Endothelial cell (in vitro differentiated cells): ENCODE results near the gene ZNF221. TPM values are rescaled to one million over a fixed set of nuclear protein-coding genes. Genes with fewer than 3 reads are reported as not detected.
A peak's percentile ranks its signal among the peaks of the same experiment; 100 is the strongest.

Experiments
- DNase-seq: peaks from one replicate; pipeline ENCODE4 v3.0.0; 2021; ENCODE audit warnings: low spot score
- H3K27ac Mint-ChIP-seq: one replicate; pipeline ENCODE4 v1.8.0; 2021; ENCODE audit warnings: mixed read lengths, inconsistent platforms; ENCODE audit not compliant: unreplicated experiment
- H3K27me3 Mint-ChIP-seq: one replicate; pipeline ENCODE4 v1.8.0; 2021; ENCODE audit warnings: mild to moderate bottlenecking, moderate library complexity, mixed read lengths, inconsistent platforms; ENCODE audit not compliant: unreplicated experiment
- H3K36me3 Mint-ChIP-seq: one replicate; pipeline ENCODE4 v1.8.0; 2021; ENCODE audit warnings: mild to moderate bottlenecking, low read depth, mixed read lengths, inconsistent platforms; ENCODE audit not compliant: unreplicated experiment
- H3K4me1 Mint-ChIP-seq: one replicate; pipeline ENCODE4 v1.8.0; 2021; ENCODE audit warnings: mild to moderate bottlenecking, mixed read lengths, inconsistent platforms; ENCODE audit not compliant: unreplicated experiment
- H3K4me3 Mint-ChIP-seq: one replicate; pipeline ENCODE4 v1.8.0; 2021; ENCODE audit warnings: mild to moderate bottlenecking, mixed read lengths, inconsistent platforms; ENCODE audit not compliant: unreplicated experiment
- H3K9me3 Mint-ChIP-seq: one replicate; pipeline ENCODE4 v1.8.0; 2021; ENCODE audit warnings: mixed read lengths, inconsistent platforms; ENCODE audit not compliant: unreplicated experiment
- total RNA-seq: library from RNA; stranded (reverse); fragmentation: NEBNext Ultra II Directional; extraction: Animal tissue kit (Norgen Biotek cat#: 25700); gene quantifications from one replicate; pipeline ENCODE4 v1.2.1, GENCODE V29; 2021; ENCODE audit not compliant: unreplicated experiment
- TF ChIP-seq, protein P1 (sequence below): fragments of 200-600 bp; sonication (generic); IDR thresholded peaks from one replicate; pipeline ENCODE4 v1.5.0; 2021; ENCODE audit warnings: antibody characterized with exemption; ENCODE audit not compliant: unreplicated experiment

ZNF221 gene
- total RNA-seq, 1 donor from 2014 or later, result 7.3 TPM

GRCh38 chr19:43983544-43983911 is 32.5 kb downstream of the ZNF221 start:
- H3K4me3 Mint-ChIP-seq, result peak overlapping the region; percentile 77
- TF ChIP-seq, protein P1, sequence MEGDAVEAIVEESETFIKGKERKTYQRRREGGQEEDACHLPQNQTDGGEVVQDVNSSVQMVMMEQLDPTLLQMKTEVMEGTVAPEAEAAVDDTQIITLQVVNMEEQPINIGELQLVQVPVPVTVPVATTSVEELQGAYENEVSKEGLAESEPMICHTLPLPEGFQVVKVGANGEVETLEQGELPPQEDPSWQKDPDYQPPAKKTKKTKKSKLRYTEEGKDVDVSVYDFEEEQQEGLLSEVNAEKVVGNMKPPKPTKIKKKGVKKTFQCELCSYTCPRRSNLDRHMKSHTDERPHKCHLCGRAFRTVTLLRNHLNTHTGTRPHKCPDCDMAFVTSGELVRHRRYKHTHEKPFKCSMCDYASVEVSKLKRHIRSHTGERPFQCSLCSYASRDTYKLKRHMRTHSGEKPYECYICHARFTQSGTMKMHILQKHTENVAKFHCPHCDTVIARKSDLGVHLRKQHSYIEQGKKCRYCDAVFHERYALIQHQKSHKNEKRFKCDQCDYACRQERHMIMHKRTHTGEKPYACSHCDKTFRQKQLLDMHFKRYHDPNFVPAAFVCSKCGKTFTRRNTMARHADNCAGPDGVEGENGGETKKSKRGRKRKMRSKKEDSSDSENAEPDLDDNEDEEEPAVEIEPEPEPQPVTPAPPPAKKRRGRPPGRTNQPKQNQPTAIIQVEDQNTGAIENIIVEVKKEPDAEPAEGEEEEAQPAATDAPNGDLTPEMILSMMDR, result no peak
- no peaks in the 10 kb centered on the region for H3K36me3 Mint-ChIP-seq
- no peak overlapping the region for H3K27ac Mint-ChIP-seq
- H3K27me3 Mint-ChIP-seq, result no peaks in the 10 kb centered on the region
- DNase-seq, result no peak
- H3K4me1 Mint-ChIP-seq, result no peaks in the 10 kb centered on the region
- no peaks in the 10 kb centered on the region for H3K9me3 Mint-ChIP-seq

GRCh38 chr19:43983912-43984686 is 33.1 kb downstream of the ZNF221 start, which contains the start of gene ZNF155:
ZNF155 (plus strand) TSS chr19:43984188; CDS start chr19:43988544, 4,356 bp downstream.
- Mint-ChIP-seq H3K9me3 (no peaks in the 10 kb centered on the region), H3K4me3 (peak within 1 kb of the TSS; percentile 98)
- TF ChIP-seq, protein P1, result no peak

DNA sequence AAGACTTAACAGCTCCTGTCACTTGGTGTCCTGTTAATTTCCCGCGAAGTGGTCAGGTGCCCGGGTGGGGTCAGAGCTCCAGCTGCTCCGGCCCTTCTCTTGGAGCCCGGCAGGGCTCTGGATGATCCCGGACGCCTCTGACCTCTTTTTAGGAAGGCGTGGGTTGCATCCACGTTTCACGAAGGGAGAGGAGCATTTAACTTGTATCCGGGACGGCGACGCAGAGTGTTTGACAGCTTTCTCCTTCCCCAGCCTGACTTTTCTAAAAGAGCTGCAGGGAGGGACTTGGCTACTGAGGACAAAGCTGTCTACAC is 33.6 kb downstream of the ZNF221 start:
- Mint-ChIP-seq H3K27ac (no peak overlapping the region), H3K4me3 (peak overlapping the region; percentile 98), H3K27me3 (no peaks in the 10 kb centered on the region), H3K36me3 (peaks cover 7% of the 10 kb centered on the region), H3K4me1 (no peaks in the 10 kb centered on the region), H3K9me3 (no peaks in the 10 kb centered on the region)
- DNase-seq, result no peak
- TF ChIP-seq, protein P1, result no peak

More at GRCh38 chr19:43983912-43984686, 33.1 kb downstream of the ZNF221 start, which contains the start of gene ZNF155:
- peak; percentile 84 for DNase-seq
- Mint-ChIP-seq H3K27me3 (no peaks in the 10 kb centered on the region), H3K27ac (peak within 1 kb of the TSS; percentile 92), H3K36me3 (peaks cover 1% of the 10 kb centered on the region), H3K4me1 (no peaks in the 10 kb centered on the region)

DNA sequence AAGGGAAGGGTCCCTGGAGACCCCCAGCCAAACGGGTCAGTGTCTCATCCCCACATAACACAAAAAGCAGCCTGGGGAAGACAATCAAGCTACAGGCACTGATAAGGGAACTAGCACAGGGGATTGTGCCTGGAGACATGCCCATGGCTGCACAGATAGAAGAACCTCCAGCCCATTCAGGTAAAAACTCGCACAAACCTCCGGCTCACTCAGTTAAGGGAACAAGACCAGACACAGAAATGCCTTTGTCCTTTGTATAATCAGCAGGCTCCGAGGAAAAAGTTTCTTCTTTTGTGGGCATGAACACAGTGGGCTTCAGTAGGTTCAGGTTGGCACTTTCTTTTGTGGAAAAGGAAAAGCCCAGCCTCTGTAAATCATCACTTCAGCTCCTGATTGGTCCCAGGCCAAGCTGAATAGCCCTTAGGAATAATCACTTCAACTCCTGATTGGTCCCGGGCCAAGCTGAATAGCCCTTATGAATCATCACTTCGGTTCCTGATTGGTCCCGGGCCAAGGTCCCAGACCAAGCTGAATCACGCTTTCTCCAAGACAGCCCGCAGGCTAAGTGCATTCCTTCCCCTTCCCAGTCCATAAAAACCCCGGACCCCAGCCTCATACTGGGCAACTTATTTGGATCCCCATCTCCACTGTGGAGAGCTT is 46.7 kb downstream of the ZNF221 start:
- Mint-ChIP-seq H3K9me3 (no peaks in the 10 kb centered on the region), H3K27me3 (peaks cover 3% of the 10 kb centered on the region), H3K27ac (no peak overlapping the region), H3K4me3 (no peak overlapping the region), H3K4me1 (peaks cover 8% of the 10 kb centered on the region), H3K36me3 (peaks cover 33% of the 10 kb centered on the region)
- TF ChIP-seq, protein P1, result no peak
- no peak for DNase-seq

DNA sequence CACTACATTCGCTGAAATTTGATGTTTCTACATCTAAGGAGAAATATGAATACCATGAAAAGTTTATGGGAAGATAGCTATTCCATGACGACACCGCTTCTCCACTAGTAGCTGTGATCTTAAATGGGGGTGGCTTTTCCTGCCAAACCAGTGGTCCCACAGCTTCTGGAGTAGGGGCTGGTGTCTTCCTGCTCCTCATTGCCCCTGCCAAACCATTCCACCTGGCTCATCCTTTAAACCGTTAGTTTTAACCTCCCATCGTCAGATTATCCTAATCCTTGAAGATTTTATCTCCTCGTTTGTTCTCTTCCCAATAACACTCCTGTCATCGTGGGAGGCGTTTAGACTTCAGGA is 51.2 kb downstream of the ZNF221 start:
- Mint-ChIP-seq H3K27ac (no peak overlapping the region), H3K4me3 (peak overlapping the region; percentile 99), H3K27me3 (peaks cover 3% of the 10 kb centered on the region), H3K9me3 (peaks cover 3% of the 10 kb centered on the region), H3K4me1 (peaks cover 13% of the 10 kb centered on the region), H3K36me3 (peaks cover 31% of the 10 kb centered on the region)
- no peak for DNase-seq
- TF ChIP-seq, protein P1, result no peak
